GM12865 (cell line): ENCODE results near the gene RSRC1.
"Not testable (repeated sequence)": the region's sequence is repeated elsewhere in the genome, so short reads cannot be mapped to it uniquely, and the experiment has no call there.

Experiments used
- DNase-seq: peaks from one replicate; pipeline ENCODE4 v3.0.0; 2010; ENCODE audit warnings: low read depth
- H3K4me3 ChIP-seq: 2 replicates; pipeline ENCODE4 v1.5.1; 2011; ENCODE audit warnings: mild to moderate bottlenecking, low read depth, low read length, control low read depth
- TF ChIP-seq, protein P1 (sequence below): IDR thresholded peaks from 2 replicates; pipeline ENCODE4 v1.5.1; 2011; ENCODE audit warnings: low read length, control low read depth, low read depth, inconsistent platforms; ENCODE audit not compliant: insufficient read depth; ENCODE audit errors: missing control alignments

The RSRC1 gene

DNA sequence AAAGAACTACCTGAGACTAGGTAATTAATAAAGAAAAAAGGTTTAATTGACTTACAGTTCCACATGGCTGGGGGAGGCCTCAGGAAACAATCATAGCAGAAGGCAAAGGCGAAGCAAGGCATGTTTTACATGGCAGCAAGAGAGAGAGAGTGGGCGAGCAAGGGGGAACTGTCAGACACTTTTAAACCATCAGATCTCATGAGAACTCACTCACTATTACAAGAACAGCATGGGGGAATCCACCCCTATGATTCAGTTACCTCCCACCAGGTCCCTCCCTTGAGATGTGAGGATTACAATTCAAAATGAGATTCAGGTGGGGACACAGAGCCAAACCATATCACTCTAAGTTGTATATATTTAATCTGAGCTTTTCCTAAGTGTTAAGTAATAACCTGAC lies 382.1 kb downstream of the RSRC1 start:
- H3K4me3 ChIP-seq = no peak overlapping the region
- TF ChIP-seq, protein P1, sequence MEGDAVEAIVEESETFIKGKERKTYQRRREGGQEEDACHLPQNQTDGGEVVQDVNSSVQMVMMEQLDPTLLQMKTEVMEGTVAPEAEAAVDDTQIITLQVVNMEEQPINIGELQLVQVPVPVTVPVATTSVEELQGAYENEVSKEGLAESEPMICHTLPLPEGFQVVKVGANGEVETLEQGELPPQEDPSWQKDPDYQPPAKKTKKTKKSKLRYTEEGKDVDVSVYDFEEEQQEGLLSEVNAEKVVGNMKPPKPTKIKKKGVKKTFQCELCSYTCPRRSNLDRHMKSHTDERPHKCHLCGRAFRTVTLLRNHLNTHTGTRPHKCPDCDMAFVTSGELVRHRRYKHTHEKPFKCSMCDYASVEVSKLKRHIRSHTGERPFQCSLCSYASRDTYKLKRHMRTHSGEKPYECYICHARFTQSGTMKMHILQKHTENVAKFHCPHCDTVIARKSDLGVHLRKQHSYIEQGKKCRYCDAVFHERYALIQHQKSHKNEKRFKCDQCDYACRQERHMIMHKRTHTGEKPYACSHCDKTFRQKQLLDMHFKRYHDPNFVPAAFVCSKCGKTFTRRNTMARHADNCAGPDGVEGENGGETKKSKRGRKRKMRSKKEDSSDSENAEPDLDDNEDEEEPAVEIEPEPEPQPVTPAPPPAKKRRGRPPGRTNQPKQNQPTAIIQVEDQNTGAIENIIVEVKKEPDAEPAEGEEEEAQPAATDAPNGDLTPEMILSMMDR = no peak
- no peak for DNase-seq

DNA sequence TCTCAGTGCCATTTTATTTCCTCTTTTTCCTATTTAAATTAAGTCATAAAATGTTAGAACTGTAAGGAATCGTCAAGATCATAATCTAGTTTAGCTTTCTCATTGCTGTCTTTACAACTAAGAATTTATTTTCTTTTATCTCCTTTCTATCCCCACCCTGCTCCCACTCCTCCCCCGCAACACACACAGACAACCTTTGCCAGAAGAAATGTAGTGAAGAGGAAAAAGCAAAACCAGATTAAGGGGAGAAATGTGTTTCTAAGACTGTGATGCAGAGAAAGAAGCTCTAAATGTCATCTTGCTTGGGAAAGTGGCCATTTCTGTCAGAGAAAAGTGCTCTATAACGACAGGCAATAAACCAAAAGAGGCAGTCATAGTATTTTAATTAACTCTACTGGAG lies 382.8 kb downstream of the RSRC1 start:
- TF ChIP-seq, protein P1 = no peak
- no peak for DNase-seq
- no peak overlapping the region for H3K4me3 ChIP-seq

DNA sequence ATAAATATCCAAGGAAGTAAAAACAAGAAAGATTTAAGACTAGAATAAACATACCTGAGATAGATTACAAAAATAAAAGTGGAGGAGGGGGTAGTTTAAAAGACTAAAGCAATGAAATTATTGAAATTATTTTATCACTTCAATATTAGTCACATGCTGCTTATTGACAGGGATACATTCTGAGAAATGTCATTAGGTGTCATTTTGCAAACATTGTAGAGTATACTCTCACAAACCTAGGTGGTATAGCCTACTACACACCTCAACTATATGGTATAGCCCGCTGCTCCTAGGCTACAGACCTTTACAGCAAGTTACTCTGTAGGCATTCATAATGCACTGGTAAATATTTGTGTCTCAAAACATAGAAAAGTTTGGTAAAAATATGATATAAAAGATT lies 384.0 kb downstream of the RSRC1 start:
- TF ChIP-seq, protein P1 = no peak
- H3K4me3 ChIP-seq = no peak overlapping the region
- no peak for DNase-seq

DNA sequence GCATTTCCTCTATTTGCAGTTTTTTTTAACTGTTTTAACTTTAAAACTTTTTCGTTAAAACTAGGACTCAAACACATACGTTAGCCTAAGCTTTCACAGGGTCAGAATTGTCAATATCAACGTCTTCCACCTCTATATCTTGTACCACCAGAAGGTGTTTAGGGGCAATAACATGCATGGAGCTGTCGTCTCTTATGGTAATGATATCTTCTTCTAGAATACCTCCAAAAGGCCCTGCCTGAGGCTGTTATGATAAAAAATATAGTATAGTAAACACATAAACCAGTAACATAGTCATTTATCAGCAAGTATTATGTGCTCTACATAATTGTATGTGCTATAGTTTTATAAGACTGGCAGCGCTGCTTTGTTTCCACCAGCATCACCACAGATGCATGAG lies 384.8 kb downstream of the RSRC1 start:
- TF ChIP-seq, protein P1 = no peak
- no peak overlapping the region for H3K4me3 ChIP-seq
- no peak for DNase-seq

DNA sequence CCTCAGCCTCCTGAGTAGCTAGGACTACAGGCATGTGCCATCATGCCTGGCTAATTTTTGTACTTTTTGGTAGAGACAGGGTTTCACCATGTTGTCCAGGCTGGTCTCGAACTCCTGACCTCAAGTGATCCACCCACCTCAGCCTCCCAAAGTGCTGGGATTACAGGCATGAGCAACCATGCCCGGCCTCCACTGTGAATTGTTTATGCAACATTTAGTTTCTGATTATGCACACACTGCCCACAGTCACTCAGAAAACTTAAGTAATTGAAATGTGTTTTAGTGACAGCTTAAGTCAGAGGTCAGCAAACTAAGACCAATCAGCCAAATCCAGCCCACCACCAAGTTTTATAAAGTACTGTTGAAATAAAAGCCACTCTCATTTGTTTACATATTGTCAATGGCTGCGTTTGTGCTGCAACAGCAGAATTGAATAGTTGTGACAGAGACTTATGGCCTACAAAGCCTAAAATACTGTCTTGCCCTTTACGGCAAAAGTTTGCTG lies 385.6 kb downstream of the RSRC1 start:
- not testable (repeated sequence) for H3K4me3 ChIP-seq, DNase-seq

DNA sequence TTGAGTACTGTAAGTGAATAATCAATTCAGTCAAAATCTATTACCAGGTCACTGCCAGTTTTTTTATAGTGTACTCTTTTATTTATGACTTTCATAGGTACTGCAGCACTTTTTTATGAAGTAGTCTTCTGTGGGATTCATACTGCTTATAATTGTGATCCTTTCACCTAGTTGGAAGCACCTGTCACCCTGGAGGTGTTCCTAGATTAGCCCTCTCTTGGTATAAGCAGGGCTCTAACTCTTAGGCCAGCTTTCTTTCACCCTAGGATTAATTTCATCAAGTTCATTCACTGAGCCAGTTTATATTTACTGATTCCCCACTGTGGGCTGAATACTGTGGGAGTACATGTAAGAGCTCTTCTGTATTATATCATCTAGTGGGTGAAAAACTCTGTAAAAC lies 395.2 kb downstream of the RSRC1 start:
- H3K4me3 ChIP-seq = no peak overlapping the region
- no peak for DNase-seq
- TF ChIP-seq, protein P1 = no peak

DNA sequence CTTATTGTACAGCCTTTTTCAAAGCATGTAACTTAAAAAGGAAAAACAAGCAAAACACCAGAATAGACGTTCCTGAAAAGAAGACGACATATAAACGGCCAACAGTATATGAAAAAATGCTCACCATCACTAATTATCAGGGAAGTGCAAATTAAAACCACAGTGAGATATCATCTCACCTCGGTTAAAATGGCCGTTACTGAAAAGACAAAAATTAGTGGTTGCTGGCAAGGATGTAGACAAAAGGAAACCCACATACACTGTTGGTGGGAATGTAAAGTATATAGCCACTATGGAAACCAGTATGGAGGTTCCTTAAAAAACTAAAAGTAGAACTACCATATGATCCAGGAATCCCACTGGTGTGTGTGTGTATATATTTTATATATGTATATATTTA lies 396.6 kb downstream of the RSRC1 start:
- no peak overlapping the region for H3K4me3 ChIP-seq
- TF ChIP-seq, protein P1 = no peak
- DNase-seq = no peak
